Endodermal cell (in vitro differentiated cells): ENCODE data around the gene SLC6A18. TPM values are rescaled to one million over a fixed set of nuclear protein-coding genes. Genes with fewer than 3 reads are reported as not detected.

Experiments
- DNase-seq: peaks from one replicate; pipeline ENCODE4 v3.0.0-alpha.2; 2017
- H3K27ac ChIP-seq: 2 replicates; pipeline ENCODE4 v1.5.1; 2013; ENCODE audit warnings: mild to moderate bottlenecking, low read depth, low read length, moderate library complexity
- H3K27me3 ChIP-seq: 2 replicates; pipeline ENCODE4 v1.6.1; 2013; ENCODE audit warnings: mild to moderate bottlenecking, low read length, moderate library complexity; ENCODE audit not compliant: insufficient read depth, control insufficient read depth, poor library complexity, severe bottlenecking
- H3K36me3 ChIP-seq: 2 replicates; pipeline ENCODE4 v1.7.0; 2013; ENCODE audit warnings: mild to moderate bottlenecking, low read length, moderate library complexity; ENCODE audit not compliant: control insufficient read depth, insufficient read depth
- H3K4me1 ChIP-seq: one replicate; pipeline ENCODE4 v1.7.0; 2013; ENCODE audit warnings: low read length; ENCODE audit not compliant: control insufficient read depth, insufficient read depth
- H3K4me3 ChIP-seq: 2 replicates; pipeline ENCODE4 v1.5.1; 2013; ENCODE audit warnings: mild to moderate bottlenecking, low read length, moderate library complexity
- H3K9ac ChIP-seq: 2 replicates; pipeline ENCODE4 v1.6.1; 2013; ENCODE audit warnings: mild to moderate bottlenecking, low read length, moderate library complexity; ENCODE audit not compliant: poor library complexity, severe bottlenecking; ENCODE audit errors: extremely low read depth
- H3K9me3 ChIP-seq: 2 replicates; pipeline ENCODE4 v1.6.1; 2013; ENCODE audit warnings: mild to moderate bottlenecking, low read length, moderate library complexity; ENCODE audit not compliant: control insufficient read depth
- H3K27ac Mint-ChIP-seq: 2 replicates; pipeline ENCODE4 v1.8.0; 2020; ENCODE audit warnings: mixed read lengths
- H3K27me3 Mint-ChIP-seq: 2 replicates; pipeline ENCODE4 v1.8.0; 2021; ENCODE audit warnings: mild to moderate bottlenecking, mixed read lengths; ENCODE audit not compliant: insufficient read depth
- H3K36me3 Mint-ChIP-seq: 2 replicates; pipeline ENCODE4 v1.8.0; 2020; ENCODE audit warnings: low read depth, mixed read lengths
- H3K4me1 Mint-ChIP-seq: 2 replicates; pipeline ENCODE4 v1.8.0; 2020; ENCODE audit warnings: mixed read lengths
- H3K4me3 Mint-ChIP-seq: 2 replicates; pipeline ENCODE4 v1.8.0; 2020; ENCODE audit warnings: mild to moderate bottlenecking, moderate library complexity, mixed read lengths
- H3K9me3 Mint-ChIP-seq: 2 replicates; pipeline ENCODE4 v1.8.0; 2020; ENCODE audit warnings: mild to moderate bottlenecking, mixed read lengths
- WGBS, 2 experiments: methylation state at CpG; one replicate each; pipeline versions ENCODE4 v1.1.5 to v1.1.7; 2013; ENCODE audit warnings: missing lambda C conversion rate in 2 of 2, mixed read lengths in 1 of 2; ENCODE audit not compliant: insufficient coverage in 1 of 2, insufficient read length in 1 of 2; 5-methylcytosine and 5-hydroxymethylcytosine counted together
- total RNA-seq, 2 donors: library from RNA; stranded (reverse); fragmentation: NEBNext Ultra II Directional in 1 of 2; extraction: Animal tissue kit (Norgen Biotek cat#: 25700) in 1 of 2; gene quantifications; 2 replicates in 1 of 2; 3 replicates in 1 of 2; pipeline ENCODE4 v1.2.1, GENCODE V29; 2021
- TF ChIP-seq, protein P1 (sequence below): fragments of 200-600 bp; sonication (generic); conservative IDR thresholded peaks from 2 replicates; pipeline ENCODE4 v1.5.0; 2021; ENCODE audit warnings: antibody characterized with exemption, mild to moderate bottlenecking

SLC6A18 gene
- total RNA-seq, 2 donors from 2014 or later, result not detected

GRCh38 chr5:1209896-1210776, 15.0 kb upstream of the SLC6A18 start:
- WGBS, 2 experiments, result 88% methylated on average over 12 to 21 of the region's 21 CpGs
- no peak overlapping the region for H3K9ac ChIP-seq
- Mint-ChIP-seq H3K36me3 (no peaks in the 10 kb centered on the region), H3K27me3 (no peaks in the 10 kb centered on the region), H3K4me3 (no peak overlapping the region), H3K4me1 (peaks cover under 1% of the 10 kb centered on the region), H3K9me3 (no peaks in the 10 kb centered on the region), H3K27ac (no peak overlapping the region)
- H3K4me1 ChIP-seq, result no peaks in the 10 kb centered on the region
- H3K9me3 ChIP-seq, result no peaks in the 10 kb centered on the region
- H3K27ac ChIP-seq, result no peak overlapping the region
- no peak for DNase-seq
- H3K4me3 ChIP-seq, result no peak overlapping the region
- no peaks in the 10 kb centered on the region for H3K36me3 ChIP-seq
- TF ChIP-seq, protein P1, sequence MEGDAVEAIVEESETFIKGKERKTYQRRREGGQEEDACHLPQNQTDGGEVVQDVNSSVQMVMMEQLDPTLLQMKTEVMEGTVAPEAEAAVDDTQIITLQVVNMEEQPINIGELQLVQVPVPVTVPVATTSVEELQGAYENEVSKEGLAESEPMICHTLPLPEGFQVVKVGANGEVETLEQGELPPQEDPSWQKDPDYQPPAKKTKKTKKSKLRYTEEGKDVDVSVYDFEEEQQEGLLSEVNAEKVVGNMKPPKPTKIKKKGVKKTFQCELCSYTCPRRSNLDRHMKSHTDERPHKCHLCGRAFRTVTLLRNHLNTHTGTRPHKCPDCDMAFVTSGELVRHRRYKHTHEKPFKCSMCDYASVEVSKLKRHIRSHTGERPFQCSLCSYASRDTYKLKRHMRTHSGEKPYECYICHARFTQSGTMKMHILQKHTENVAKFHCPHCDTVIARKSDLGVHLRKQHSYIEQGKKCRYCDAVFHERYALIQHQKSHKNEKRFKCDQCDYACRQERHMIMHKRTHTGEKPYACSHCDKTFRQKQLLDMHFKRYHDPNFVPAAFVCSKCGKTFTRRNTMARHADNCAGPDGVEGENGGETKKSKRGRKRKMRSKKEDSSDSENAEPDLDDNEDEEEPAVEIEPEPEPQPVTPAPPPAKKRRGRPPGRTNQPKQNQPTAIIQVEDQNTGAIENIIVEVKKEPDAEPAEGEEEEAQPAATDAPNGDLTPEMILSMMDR, result no peak
- no peaks in the 10 kb centered on the region for H3K27me3 ChIP-seq

DNA sequence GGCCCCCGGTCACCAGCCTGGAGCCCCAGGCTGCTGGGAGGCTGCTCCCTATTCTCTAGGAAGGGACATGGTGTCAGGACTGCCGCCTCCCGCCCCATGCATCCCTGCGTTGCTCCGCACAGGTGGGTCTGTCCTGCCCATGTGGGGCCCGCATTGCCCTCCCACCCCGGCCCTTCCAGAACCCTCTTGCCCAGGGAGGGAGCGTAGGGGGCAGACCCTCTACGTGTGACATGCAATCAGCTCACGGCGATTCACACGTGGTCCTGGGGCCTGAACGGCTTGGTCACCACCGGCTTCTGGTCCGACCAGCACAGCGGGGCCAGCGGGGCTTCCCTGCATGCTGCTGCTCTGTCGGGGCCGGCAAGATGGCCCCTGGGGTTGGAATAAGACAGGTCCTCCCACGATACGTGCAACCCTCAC, 14.3 kb upstream of the SLC6A18 start:
- H3K27me3 Mint-ChIP-seq, result no peaks in the 10 kb centered on the region
- WGBS, 2 experiments, result 88 to 90% methylated on average over 20 to 21 of the region's 21 CpGs
- TF ChIP-seq, protein P1, result no peak

DNA sequence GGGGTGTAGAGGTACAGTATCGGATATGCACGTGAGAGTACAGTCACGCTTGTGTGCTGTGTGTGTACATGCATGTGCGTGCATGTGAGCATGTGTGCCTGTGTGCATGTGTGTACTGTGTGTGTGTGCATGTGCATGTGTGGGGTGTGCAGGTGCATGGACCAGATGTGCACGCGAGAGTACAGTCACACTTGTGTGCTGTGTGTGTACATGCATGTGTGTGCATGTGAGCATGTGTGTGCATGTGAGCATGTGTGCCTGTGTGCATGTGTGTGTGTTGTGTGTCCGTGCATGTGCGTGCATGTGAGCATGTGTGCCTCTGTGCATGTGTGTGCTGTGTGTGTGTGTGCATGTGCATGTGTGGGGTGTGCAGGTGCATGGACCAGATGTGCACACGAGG, 13.5 kb upstream of the SLC6A18 start:
- no peaks in the 10 kb centered on the region for H3K4me1 ChIP-seq
- H3K27ac Mint-ChIP-seq, result no peak overlapping the region
- peaks cover 5% of the 10 kb centered on the region for H3K9me3 Mint-ChIP-seq
- no peaks in the 10 kb centered on the region for H3K36me3 ChIP-seq
- no peaks in the 10 kb centered on the region for H3K27me3 Mint-ChIP-seq
- H3K4me3 ChIP-seq, result no peak overlapping the region
- no peaks in the 10 kb centered on the region for H3K27me3 ChIP-seq
- no peaks in the 10 kb centered on the region for H3K36me3 Mint-ChIP-seq
- no peak overlapping the region for H3K9ac ChIP-seq
- no peak overlapping the region for H3K4me3 Mint-ChIP-seq
- DNase-seq, result no peak
- no peaks in the 10 kb centered on the region for H3K4me1 Mint-ChIP-seq
- H3K27ac ChIP-seq, result no peak overlapping the region
- 90 to 97% methylated on average over 4 to 9 of the region's 9 CpGs for WGBS, 2 experiments
- no peaks in the 10 kb centered on the region for H3K9me3 ChIP-seq
- TF ChIP-seq, protein P1, result no peak

More for the DNA sequence above, 14.3 kb upstream of the SLC6A18 start:
- no peak overlapping the region for H3K4me3 ChIP-seq
- Mint-ChIP-seq H3K4me1 (no peaks in the 10 kb centered on the region), H3K27ac (no peak overlapping the region), H3K9me3 (peaks cover 3% of the 10 kb centered on the region), H3K36me3 (no peaks in the 10 kb centered on the region), H3K4me3 (no peak overlapping the region)
- H3K4me1 ChIP-seq, result no peaks in the 10 kb centered on the region
- no peak overlapping the region for H3K9ac ChIP-seq
- H3K27me3 ChIP-seq, result no peaks in the 10 kb centered on the region
- H3K36me3 ChIP-seq, result no peaks in the 10 kb centered on the region
- no peak for DNase-seq
- H3K27ac ChIP-seq, result no peak overlapping the region
- H3K9me3 ChIP-seq, result no peaks in the 10 kb centered on the region
